Epithelial cell of proximal tubule (primary cell): Measurements from ENCODE around the gene NUP210. TPM values are rescaled to one million over a fixed set of nuclear protein-coding genes. Genes with fewer than 3 reads are reported as not detected.

Source experiments
- DNase-seq: peaks from one replicate; pipeline ENCODE4 v3.0.0-alpha.2; 2011; ENCODE audit warnings: low read depth
- H3K4me3 ChIP-seq: 2 replicates; pipeline ENCODE4 v1.5.1; 2011; ENCODE audit warnings: low read depth, mild to moderate bottlenecking, low read length
- CTCF ChIP-seq: conservative IDR thresholded peaks from 2 replicates; pipeline ENCODE4 v1.5.1; 2012; ENCODE audit warnings: low read depth, mild to moderate bottlenecking, low read length
- total RNA-seq: library from RNA; depleted of rRNA; stranded (reverse); fragments of >200 nt; gene quantifications from 2 replicates; pipeline ENCODE4 v1.2.3, GENCODE V29; 2015

NUP210 gene
- total RNA-seq, 1 donor from 2014 or later = 40.1 TPM

GRCh38 chr3:13365390-13366379 is 54.4 kb downstream of the NUP210 start:
- DNase-seq = no peak
- H3K4me3 ChIP-seq = no peak overlapping the region
- no peak for TF ChIP-seq CTCF

GRCh38 chr3:13364602-13365271 is 55.4 kb downstream of the NUP210 start:
- no peak for TF ChIP-seq CTCF
- no peak overlapping the region for H3K4me3 ChIP-seq
- DNase-seq = no peak

- no peak for DNase-seq
- no peak for TF ChIP-seq CTCF
- H3K4me3 ChIP-seq = no peak overlapping the region
These were observed 57.6 kb downstream of the NUP210 start for GRCh38 chr3:13362551-13362950.

GRCh38 chr3:13359916-13360315 is 60.2 kb downstream of the NUP210 start:
- DNase-seq = no peak
- no peak for TF ChIP-seq CTCF
- no peak overlapping the region for H3K4me3 ChIP-seq

GRCh38 chr3:13358643-13359042 is 61.5 kb downstream of the NUP210 start:
- no peak overlapping the region for H3K4me3 ChIP-seq
- no peak for TF ChIP-seq CTCF
- DNase-seq = no peak

GRCh38 chr3:13358051-13358450 is 62.1 kb downstream of the NUP210 start:
- TF ChIP-seq CTCF = no peak
- H3K4me3 ChIP-seq = no peak overlapping the region
- DNase-seq = no peak

GRCh38 chr3:13357074-13357473 is 63.0 kb downstream of the NUP210 start:
- H3K4me3 ChIP-seq = no peak overlapping the region
- DNase-seq = no peak
- TF ChIP-seq CTCF = no peak
